HEK293 (cell line): Measurements from ENCODE around the gene MYOM1.
"Not testable (repeated sequence)": the region's sequence is repeated elsewhere in the genome, so short reads cannot be mapped to it uniquely, and the experiment has no call there.

Experiments used
- CTCF ChIA-PET: fragments of 350-600 bp; formaldehyde crosslinking; extraction: SDS; loops from one replicate; lab custom pipeline; 2021; ENCODE audit warnings: antibody characterized with exemption; lab: Yijun Ruan, JAX
- POLR2A ChIA-PET: fragments of 300-600 bp; formaldehyde crosslinking; extraction: SDS; loops from one replicate; lab custom pipeline; 2020; ENCODE audit warnings: antibody characterized with exemption, inconsistent platforms; lab: Yijun Ruan, JAX
- H3K27ac ChIP-seq: fragments of 200-500 bp; sonication (Bioruptor generic); 2 replicates; pipeline ENCODE4 v1.5.1; 2014; ENCODE audit warnings: low read depth, low read length, control low read depth, inconsistent platforms; ENCODE audit errors: extremely low read depth
- H3K36me3 ChIP-seq, 2 experiments: fragments of 200-500 bp in 1 of 2; sonication (Bioruptor generic) in 1 of 2; 1 replicate in 1 of 2; 2 replicates in 1 of 2; pipeline ENCODE4 v1.5.1; 2014 to 2017; ENCODE audit warnings: inconsistent platforms in 2 of 2, low read length in 2 of 2; ENCODE audit not compliant: control insufficient read depth in 2 of 2, insufficient read depth in 1 of 2
- H3K4me1 ChIP-seq: fragments of 200-500 bp; sonication (Bioruptor generic); 2 replicates; pipeline ENCODE4 v1.5.1; 2014; ENCODE audit warnings: mild to moderate bottlenecking, low read length, inconsistent platforms; ENCODE audit not compliant: control insufficient read depth, insufficient read depth
- H3K4me3 ChIP-seq: 2 replicates; pipeline ENCODE4 v1.5.1; 2011; ENCODE audit warnings: low read depth, mild to moderate bottlenecking, control low read depth, low read length, moderate library complexity
- H3K9me3 ChIP-seq: fragments of 200-500 bp; sonication (Bioruptor generic); 2 replicates; pipeline ENCODE4 v1.5.1; 2014; ENCODE audit warnings: low read depth, low read length, inconsistent platforms; ENCODE audit not compliant: control insufficient read depth, insufficient read depth
- GLI4 ChIP-seq: fragments of 450-650 bp; formaldehyde crosslinking; IDR thresholded peaks from 2 replicates; pipeline ENCODE4 v1.5.1; 2016; ENCODE audit warnings: missing biosample characterization, missing genetic modification characterization
- GLIS1 ChIP-seq: fragments of 450-650 bp; formaldehyde crosslinking; IDR thresholded peaks from 2 replicates; pipeline ENCODE4 v1.5.1; 2016; ENCODE audit warnings: missing biosample characterization, missing genetic modification characterization
- KLF16 ChIP-seq: fragments of 450-650 bp; formaldehyde crosslinking; IDR thresholded peaks from 2 replicates; pipeline ENCODE4 v1.5.1; 2017; ENCODE audit warnings: missing biosample characterization, missing genetic modification characterization
- KLF17 ChIP-seq: fragments of 450-650 bp; formaldehyde crosslinking; IDR thresholded peaks from 2 replicates; pipeline ENCODE4 v1.5.1; 2016; ENCODE audit warnings: missing biosample characterization, missing genetic modification characterization
- KLF8 ChIP-seq: fragments of 450-650 bp; formaldehyde crosslinking; IDR thresholded peaks from 2 replicates; pipeline ENCODE4 v1.5.1; 2016; ENCODE audit warnings: missing biosample characterization, missing genetic modification characterization
- MZF1 ChIP-seq: fragments of 450-650 bp; formaldehyde crosslinking; IDR thresholded peaks from 2 replicates; pipeline ENCODE4 v1.5.1; 2017; ENCODE audit warnings: missing biosample characterization, missing genetic modification characterization, borderline replicate concordance
- PBX3 ChIP-seq: sonication (generic); formaldehyde crosslinking; IDR thresholded peaks from 2 replicates; pipeline ENCODE4 v1.8.1; 2022; ENCODE audit warnings: mild to moderate bottlenecking, moderate library complexity, missing genetic modification reagents
- SCRT2 ChIP-seq: fragments of 450-650 bp; formaldehyde crosslinking; IDR thresholded peaks from 2 replicates; pipeline ENCODE4 v1.5.1; 2016; ENCODE audit warnings: missing biosample characterization, missing genetic modification characterization
- SP2 ChIP-seq: fragments of 450-650 bp; formaldehyde crosslinking; IDR thresholded peaks from 2 replicates; pipeline ENCODE4 v1.5.1; 2016; ENCODE audit warnings: missing biosample characterization, missing genetic modification characterization
- TCF7L2 ChIP-seq: IDR thresholded peaks from 2 replicates; pipeline ENCODE4 v1.6.1; 2011; ENCODE audit warnings: low read depth, mild to moderate bottlenecking, inconsistent platforms, low read length, moderate library complexity, borderline replicate concordance
- ZBTB1 ChIP-seq: fragments of 450-650 bp; formaldehyde crosslinking; IDR thresholded peaks from 2 replicates; pipeline ENCODE4 v1.5.1; 2016; ENCODE audit warnings: missing biosample characterization, missing genetic modification characterization
- ZBTB44 ChIP-seq: fragments of 450-650 bp; IDR thresholded peaks from 2 replicates; pipeline ENCODE4 v1.5.1; 2018; ENCODE audit warnings: missing biosample characterization, mild to moderate bottlenecking, missing genetic modification characterization
- ZBTB48 ChIP-seq: fragments of 450-650 bp; formaldehyde crosslinking; IDR thresholded peaks from 2 replicates; pipeline ENCODE4 v1.5.1; 2016; ENCODE audit warnings: missing biosample characterization, missing genetic modification characterization
- ZBTB8A ChIP-seq: fragments of 450-650 bp; formaldehyde crosslinking; IDR thresholded peaks from 2 replicates; pipeline ENCODE4 v1.5.1; 2016; ENCODE audit warnings: missing biosample characterization, missing genetic modification characterization
- ZNF148 ChIP-seq: fragments of 450-650 bp; formaldehyde crosslinking; IDR thresholded peaks from 2 replicates; pipeline ENCODE4 v1.5.0; 2017; ENCODE audit warnings: missing biosample characterization, missing genetic modification characterization, borderline replicate concordance
- ZNF23 ChIP-seq: fragments of 450-650 bp; formaldehyde crosslinking; IDR thresholded peaks from 2 replicates; pipeline ENCODE4 v1.5.1; 2016; ENCODE audit warnings: missing biosample characterization, missing genetic modification characterization, borderline replicate concordance
- ZNF302 ChIP-seq: fragments of 450-650 bp; formaldehyde crosslinking; IDR thresholded peaks from 2 replicates; pipeline ENCODE4 v1.5.1; 2016; ENCODE audit warnings: missing biosample characterization, missing genetic modification characterization, low read depth
- ZNF324 ChIP-seq: fragments of 450-650 bp; formaldehyde crosslinking; IDR thresholded peaks from 2 replicates; pipeline ENCODE4 v1.5.1; 2016; ENCODE audit warnings: missing biosample characterization, missing genetic modification characterization
- ZNF391 ChIP-seq: fragments of 450-650 bp; formaldehyde crosslinking; IDR thresholded peaks from 2 replicates; pipeline ENCODE4 v1.5.1; 2016; ENCODE audit warnings: low read depth, missing biosample characterization, missing genetic modification characterization, borderline replicate concordance
- ZNF394 ChIP-seq: fragments of 450-650 bp; formaldehyde crosslinking; IDR thresholded peaks from 2 replicates; pipeline ENCODE4 v1.5.1; 2016; ENCODE audit warnings: missing biosample characterization, missing genetic modification characterization, mild to moderate bottlenecking, moderate library complexity, borderline replicate concordance
- ZNF48 ChIP-seq: fragments of 450-650 bp; formaldehyde crosslinking; IDR thresholded peaks from 2 replicates; pipeline ENCODE4 v1.5.1; 2016; ENCODE audit warnings: missing biosample characterization, missing genetic modification characterization
- ZNF529 ChIP-seq: fragments of 450-650 bp; formaldehyde crosslinking; IDR thresholded peaks from 2 replicates; pipeline ENCODE4 v1.5.1; 2017; ENCODE audit warnings: missing genetic modification characterization, missing biosample characterization; ENCODE audit not compliant: insufficient replicate concordance
- ZNF530 ChIP-seq: fragments of 450-650 bp; formaldehyde crosslinking; IDR thresholded peaks from 2 replicates; pipeline ENCODE4 v1.5.1; 2016; ENCODE audit warnings: low read depth, missing biosample characterization, missing genetic modification characterization
- ZNF561 ChIP-seq: fragments of 450-650 bp; IDR thresholded peaks from 2 replicates; pipeline ENCODE4 v1.5.1; 2018; ENCODE audit warnings: missing biosample characterization, missing genetic modification characterization, borderline replicate concordance
- ZNF701 ChIP-seq: fragments of 450-650 bp; formaldehyde crosslinking; IDR thresholded peaks from 2 replicates; pipeline ENCODE4 v1.5.1; 2016; ENCODE audit warnings: missing biosample characterization, missing genetic modification characterization
- ZNF830 ChIP-seq: fragments of 450-650 bp; IDR thresholded peaks from 2 replicates; pipeline ENCODE4 v1.5.0; 2018; ENCODE audit warnings: missing biosample characterization, missing genetic modification characterization, low read depth, mild to moderate bottlenecking, moderate library complexity

Gene MYOM1

GRCh38 chr18:3075491-3075890 lies 144.3 kb downstream of the MYOM1 start (continued):
- no peak for TF ChIP-seq GLIS1 (tag by site-specific recombination)
- TF ChIP-seq, all 188 proteins: peak for 0

GRCh38 chr18:3074087-3074486 lies 145.7 kb downstream of the MYOM1 start:
- H3K27ac ChIP-seq, result no peak overlapping the region
- H3K9me3 ChIP-seq, result no peaks in the 10 kb centered on the region
- peaks cover 4% of the 10 kb centered on the region; the same call in 1 of the 2 replicates for H3K4me1 ChIP-seq
- CTCF ChIA-PET, result interaction anchor here (0.5 to 8.6 kb wide), 4 partner anchors 8 to 142 kb away, joined by 3 to 53 read pairs (median 4); no protein-coding TSS in a partner anchor
- POLR2A ChIA-PET, result no interaction called here
- TF ChIP-seq TCF7L2, result no peak
- no peak for TF ChIP-seq SCRT2 (tag by site-specific recombination)
- TF ChIP-seq ZNF48, result no peak
- no peak for TF ChIP-seq ZBTB1 (tag by site-specific recombination)
- TF ChIP-seq ZNF529 (tag by site-specific recombination), result no peak
- no peak for TF ChIP-seq ZNF530
- TF ChIP-seq ZNF302, result no peak
- TF ChIP-seq ZNF391 (tag by site-specific recombination), result no peak
- no peak for TF ChIP-seq ZBTB8A (tag by site-specific recombination)
- no peak for TF ChIP-seq KLF8 (tag by site-specific recombination)
- no peak for TF ChIP-seq ZNF324 (tag by site-specific recombination)
- no peak for TF ChIP-seq ZBTB48
- no peak for TF ChIP-seq ZNF148 (tag by site-specific recombination)
- TF ChIP-seq KLF16 (tag by site-specific recombination), result no peak
- no peak for TF ChIP-seq ZNF561 (tag by site-specific recombination)
- TF ChIP-seq ZBTB44, result no peak
- no peak overlapping the region for H3K4me3 ChIP-seq
- H3K36me3 ChIP-seq, result no peaks in the 10 kb centered on the region

GRCh38 chr18:3073353-3073752 lies 146.4 kb downstream of the MYOM1 start:
- H3K36me3 ChIP-seq, H3K9me3 ChIP-seq, H3K4me3 ChIP-seq, H3K4me1 ChIP-seq, POLR2A ChIA-PET, H3K27ac ChIP-seq: not testable (repeated sequence)
- CTCF ChIA-PET, result interaction anchor here (0.6 to 8.6 kb wide), 4 partner anchors 8 to 162 kb away, joined by 3 to 53 read pairs (median 4); no protein-coding TSS in a partner anchor

GRCh38 chr18:3071676-3072075 lies 148.1 kb downstream of the MYOM1 start:
- Histone ChIP-seq H3K36me3 (no peaks in the 10 kb centered on the region), H3K4me3 (no peak overlapping the region), H3K9me3 (no peaks in the 10 kb centered on the region), H3K27ac (no peak overlapping the region)
- CTCF ChIA-PET, result interaction anchor here (0.7 to 8.6 kb wide), 3 partner anchors 9 to 117 kb away, joined by 3 to 53 read pairs (median 3); no protein-coding TSS in a partner anchor
- TF ChIP-seq ZNF23 (tag by site-specific recombination) (no peak), ZNF394 (tag by site-specific recombination) (no peak), MZF1 (tag by site-specific recombination) (no peak), KLF17 (tag by site-specific recombination) (no peak), PBX3 (CRISPR knock-in tag) (no peak), ZNF701 (no peak), SP2 (tag by site-specific recombination) (no peak), ZNF830 (tag by site-specific recombination) (no peak), GLI4 (no peak)
- TF ChIP-seq, all 188 proteins: peak for 0
- POLR2A ChIA-PET, result no interaction called here
- H3K4me1 ChIP-seq, result peaks cover 4% of the 10 kb centered on the region; the same call in 1 of the 2 replicates
